H1 (cell line): ENCODE measurements around the gene PDP2. TPM values are rescaled to one million over a fixed set of nuclear protein-coding genes. Genes with fewer than 3 reads are reported as not detected.

Source experiments
- CBX5 ChIP-seq: fragments of 300-800, 300-1000 bp; sonication (generic); IDR thresholded peaks from 2 replicates; pipeline ENCODE4 v1.7.1; 2016; ENCODE audit warnings: antibody characterized with exemption, low read length, low read depth
- KDM1A ChIP-seq: fragments of 200-600, 300-600 bp; sonication (generic); IDR thresholded peaks from 2 replicates; pipeline ENCODE4 v1.7.1; 2016; ENCODE audit warnings: mild to moderate bottlenecking, low read length, borderline replicate concordance
- RFX5 ChIP-seq: IDR thresholded peaks from 2 replicates; pipeline ENCODE4 v1.6.1; 2011; ENCODE audit warnings: low read depth, low read length, improper control_type of control experiment, borderline replicate concordance
- SRF ChIP-seq: IDR thresholded peaks from 2 replicates; pipeline ENCODE4 v1.6.1; 2011; ENCODE audit warnings: mild to moderate bottlenecking, low read depth, low read length, moderate library complexity
- polyA plus RNA-seq, 7 experiments: library from polyadenylated mRNA; depleted of rRNA in 3 of 7; stranded (reverse) in 5 of 7; unstranded in 2 of 7; fragments of >200 nt in 5 of 7; fragments of 200-250 nt in 2 of 7; gene quantifications; 1 replicate in 5 of 7; 2 replicates in 1 of 7; 4 replicates in 1 of 7; pipeline versions ENCODE4 v1.2.1 to v1.2.3, GENCODE V29; 2011 to 2013; ENCODE audit warnings: missing spikeins in 2 of 7, mixed read lengths in 2 of 7
- total RNA-seq: library from RNA; stranded (reverse); fragmentation: NEBNext Ultra II Directional; extraction: Animal tissue kit (Norgen Biotek cat#: 25700); gene quantifications from 2 replicates; pipeline ENCODE4 v1.2.1, GENCODE V29; 2021

The PDP2 gene
- total and polyA plus RNA-seq, 2 of the 8 experiments (the other 6 are each of a cell fraction or from before 2014, with no cell fraction given): 11.7 to 36.5 TPM

DNA sequence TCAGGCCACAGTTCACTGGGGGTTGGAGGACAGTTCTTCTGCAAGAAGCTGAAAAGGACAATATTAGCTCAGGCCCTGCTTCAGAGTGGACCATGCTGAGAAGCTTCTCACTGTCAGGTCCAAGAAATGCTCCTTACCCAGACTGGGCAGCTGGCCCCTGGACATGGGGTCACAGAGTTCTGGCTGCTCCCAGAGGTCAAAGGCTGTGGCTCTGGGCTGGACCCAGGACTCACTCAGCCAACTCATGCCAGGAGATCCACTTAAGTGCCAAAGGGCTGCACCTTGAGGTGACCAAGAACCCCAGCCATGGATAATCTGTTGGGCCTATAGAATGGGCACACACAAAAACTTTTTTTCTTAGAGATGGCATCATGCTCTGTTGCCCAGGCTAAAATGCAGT lies 59.1 kb downstream of the PDP2 start (continued):
- TF ChIP-seq CBX5 (no peak), SRF (no peak), KDM1A (no peak), RFX5 (no peak)
